ENCODE results near the gene DOCK4.

DOCK4 gene

GRCh38 chr7:111802194-111802772 lies 403.9 kb downstream of the DOCK4 start:
- TF ChIP-seq ZFX (IDR thresholded peaks at IDR 0.05) (no peak), CTCF (conservative IDR thresholded peaks at IDR 0.05) (no peak)
- peak overlapping the region; percentile 49 for H3K27ac ChIP-seq

GRCh38 chr7:111801277-111801676 lies 404.9 kb downstream of the DOCK4 start:
- TF ChIP-seq CTCF (conservative IDR thresholded peaks at IDR 0.05) (no peak), ZFX (IDR thresholded peaks at IDR 0.05) (no peak)
- H3K27ac ChIP-seq: no peak overlapping the region

GRCh38 chr7:111796671-111797070 lies 409.5 kb downstream of the DOCK4 start:
- H3K27ac ChIP-seq: no peak overlapping the region
- TF ChIP-seq CTCF (conservative IDR thresholded peaks at IDR 0.05) (no peak), ZFX (IDR thresholded peaks at IDR 0.05) (no peak)

- no peak overlapping the region for H3K27ac ChIP-seq
- no peak for TF ChIP-seq ZFX (IDR thresholded peaks at IDR 0.05)
- no peak for TF ChIP-seq CTCF (conservative IDR thresholded peaks at IDR 0.05)
These were observed 416.3 kb downstream of the DOCK4 start for GRCh38 chr7:111789870-111790269.

- TF ChIP-seq CTCF (conservative IDR thresholded peaks at IDR 0.05) (no peak), ZFX (IDR thresholded peaks at IDR 0.05) (no peak)
- no peak overlapping the region for H3K27ac ChIP-seq
These were observed 417.2 kb downstream of the DOCK4 start for GRCh38 chr7:111789048-111789320.

GRCh38 chr7:111788286-111789047 lies 417.7 kb downstream of the DOCK4 start:
- no peak for TF ChIP-seq ZFX (IDR thresholded peaks at IDR 0.05)
- TF ChIP-seq CTCF (conservative IDR thresholded peaks at IDR 0.05): no peak
- no peak overlapping the region for H3K27ac ChIP-seq

GRCh38 chr7:111787741-111788140 lies 418.5 kb downstream of the DOCK4 start:
- TF ChIP-seq CTCF (conservative IDR thresholded peaks at IDR 0.05): no peak
- no peak for TF ChIP-seq ZFX (IDR thresholded peaks at IDR 0.05)
- no peak overlapping the region for H3K27ac ChIP-seq

Measured in C4-2B (cell line).